ENCODE measurements around the gene MTFR1L.
A peak's percentile ranks its signal among the peaks of the same experiment; 100 is the strongest.

Gene MTFR1L

DNA sequence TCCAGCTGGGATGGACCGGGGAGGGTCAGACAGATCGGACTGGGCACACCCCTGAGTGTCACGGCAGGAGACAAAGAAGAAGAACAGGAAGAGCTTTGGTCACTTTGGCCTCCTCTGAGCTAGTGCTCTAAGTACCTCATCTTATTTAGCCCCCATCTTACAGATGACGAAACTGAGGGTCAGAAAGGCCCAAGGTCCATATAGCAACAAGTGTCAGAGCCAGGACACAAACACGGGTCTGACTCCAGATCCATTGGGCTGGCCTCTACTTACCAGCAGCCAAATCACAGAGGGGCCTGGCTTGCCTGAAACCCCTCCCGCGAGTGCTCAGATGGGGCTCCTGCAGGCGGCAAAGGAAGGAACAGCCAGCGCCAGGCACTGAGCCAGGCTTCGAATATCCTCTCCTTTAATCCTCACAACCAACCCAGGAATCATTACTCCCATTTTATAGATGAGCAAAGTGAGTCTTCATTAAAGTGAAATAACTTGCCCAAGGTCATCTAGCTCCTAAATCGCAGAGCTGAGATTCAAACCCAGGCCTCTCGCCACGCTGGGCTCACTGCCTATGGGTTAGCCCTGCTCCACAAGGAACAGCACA, 45.4 kb upstream of the MTFR1L start:
- no peaks in the 10 kb centered on the region for H4K20me1 ChIP-seq (ENCODE audit: insufficient read depth, low read length)
- peak overlapping the region; percentile 40 for H3K27ac ChIP-seq (ENCODE audit: low read depth, low read length, poor library complexity, severe bottlenecking)
- H3K27me3 ChIP-seq (ENCODE audit: insufficient read depth, low read length): peaks cover 7% of the 10 kb centered on the region; the same call in 1 of the 2 replicates
- H3K36me3 ChIP-seq (ENCODE audit: insufficient read depth, low read length): no peaks in the 10 kb centered on the region
- H3K9me2 ChIP-seq (ENCODE audit: low read depth, low read length): no peaks in the 10 kb centered on the region
- no peak overlapping the region for H3K9ac ChIP-seq (ENCODE audit: low read length)
- peaks cover 30% of the 10 kb centered on the region for H3K4me1 ChIP-seq (ENCODE audit: insufficient read depth, low read length, severe bottlenecking)
- H3K79me2 ChIP-seq (ENCODE audit: insufficient read depth, low read length): no peaks in the 10 kb centered on the region
- H3K4me3 ChIP-seq (ENCODE audit: low read depth, low read length, poor library complexity, severe bottlenecking): no peak overlapping the region
- 0 out of 2 replicates have a peak, but pooled peaks cover 5% of the 10 kb centered on the region for H3F3A ChIP-seq (ENCODE audit: insufficient read depth, low read length)
- H3K4me2 ChIP-seq (ENCODE audit: low read length): peak overlapping the region; percentile 33
- no peaks in the 10 kb centered on the region for H3K9me3 ChIP-seq (ENCODE audit: low read length)
- no peak overlapping the region for H2AFZ ChIP-seq (ENCODE audit: low read length)
- TF ChIP-seq, protein P1, sequence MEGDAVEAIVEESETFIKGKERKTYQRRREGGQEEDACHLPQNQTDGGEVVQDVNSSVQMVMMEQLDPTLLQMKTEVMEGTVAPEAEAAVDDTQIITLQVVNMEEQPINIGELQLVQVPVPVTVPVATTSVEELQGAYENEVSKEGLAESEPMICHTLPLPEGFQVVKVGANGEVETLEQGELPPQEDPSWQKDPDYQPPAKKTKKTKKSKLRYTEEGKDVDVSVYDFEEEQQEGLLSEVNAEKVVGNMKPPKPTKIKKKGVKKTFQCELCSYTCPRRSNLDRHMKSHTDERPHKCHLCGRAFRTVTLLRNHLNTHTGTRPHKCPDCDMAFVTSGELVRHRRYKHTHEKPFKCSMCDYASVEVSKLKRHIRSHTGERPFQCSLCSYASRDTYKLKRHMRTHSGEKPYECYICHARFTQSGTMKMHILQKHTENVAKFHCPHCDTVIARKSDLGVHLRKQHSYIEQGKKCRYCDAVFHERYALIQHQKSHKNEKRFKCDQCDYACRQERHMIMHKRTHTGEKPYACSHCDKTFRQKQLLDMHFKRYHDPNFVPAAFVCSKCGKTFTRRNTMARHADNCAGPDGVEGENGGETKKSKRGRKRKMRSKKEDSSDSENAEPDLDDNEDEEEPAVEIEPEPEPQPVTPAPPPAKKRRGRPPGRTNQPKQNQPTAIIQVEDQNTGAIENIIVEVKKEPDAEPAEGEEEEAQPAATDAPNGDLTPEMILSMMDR (IDR thresholded peaks at IDR 0.05; ENCODE audit: low read length): no peak
- TF ChIP-seq EZH2 (IDR thresholded peaks at IDR 0.05; ENCODE audit: borderline replicate concordance, low read length): no peak

DNA sequence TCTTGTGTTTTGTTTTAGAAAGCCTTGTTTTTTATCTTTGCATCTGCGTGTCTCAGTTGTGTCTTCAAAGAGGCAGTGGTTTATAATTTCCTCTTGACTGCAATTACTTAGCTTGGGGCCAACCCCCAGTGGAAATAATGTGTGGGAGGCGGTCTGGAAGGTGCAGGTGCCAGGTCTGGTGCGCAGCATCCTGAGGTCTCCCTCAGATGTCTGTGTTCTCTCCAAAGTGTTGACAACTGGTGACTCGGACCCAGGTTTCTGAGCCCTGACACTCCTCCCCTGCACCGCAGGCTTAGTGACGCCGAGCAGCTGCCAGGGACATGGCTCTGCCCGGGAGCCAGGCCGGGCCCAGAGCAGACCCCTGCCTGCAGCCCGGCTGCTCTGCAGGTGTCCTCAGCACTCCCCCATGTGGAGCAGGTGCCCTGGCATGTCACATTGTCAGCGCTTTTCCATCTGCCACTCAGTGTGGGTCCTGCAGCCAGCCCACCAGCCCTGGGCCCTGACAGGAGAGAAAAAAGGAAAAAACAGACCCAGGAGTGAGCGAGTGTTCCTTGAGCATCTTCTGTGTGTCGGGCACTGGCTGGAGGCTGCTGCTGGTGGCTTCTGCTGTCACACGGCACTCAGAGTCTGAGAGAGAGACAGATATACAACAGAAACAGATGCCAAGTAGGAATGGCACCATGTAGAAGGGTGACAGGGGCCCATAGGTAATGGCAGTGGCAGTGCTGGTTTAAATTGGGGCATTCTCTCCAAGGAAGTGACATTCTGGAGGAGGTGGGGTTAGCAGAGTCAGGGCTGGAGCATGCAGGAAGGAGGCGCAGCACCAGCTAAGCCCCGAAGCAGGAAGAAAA, 44.6 kb upstream of the MTFR1L start:
- Histone ChIP-seq H3K79me2 (ENCODE audit: insufficient read depth, low read length) (no peaks in the 10 kb centered on the region), H3K9me3 (ENCODE audit: low read length) (no peaks in the 10 kb centered on the region), H3K9ac (ENCODE audit: low read length) (no peak overlapping the region), H3F3A (ENCODE audit: insufficient read depth, low read length) (0 out of 2 replicates have a peak, but pooled peaks cover 5% of the 10 kb centered on the region), H4K20me1 (ENCODE audit: insufficient read depth, low read length) (no peaks in the 10 kb centered on the region), H3K9me2 (ENCODE audit: low read depth, low read length) (no peaks in the 10 kb centered on the region), H3K4me1 (ENCODE audit: insufficient read depth, low read length, severe bottlenecking) (peaks cover 30% of the 10 kb centered on the region), H2AFZ (ENCODE audit: low read length) (no peak overlapping the region), H3K4me2 (ENCODE audit: low read length) (peak overlapping the region; percentile 33; the same call in 1 of the 2 replicates), H3K27ac (ENCODE audit: low read depth, low read length, poor library complexity, severe bottlenecking) (peak overlapping the region; percentile 40), H3K36me3 (ENCODE audit: insufficient read depth, low read length) (no peaks in the 10 kb centered on the region), H3K27me3 (ENCODE audit: insufficient read depth, low read length) (peaks cover 7% of the 10 kb centered on the region; the same call in 1 of the 2 replicates), H3K4me3 (ENCODE audit: low read depth, low read length, poor library complexity, severe bottlenecking) (no peak overlapping the region)
- TF ChIP-seq EZH2 (IDR thresholded peaks at IDR 0.05; ENCODE audit: borderline replicate concordance, low read length): no peak
- TF ChIP-seq, protein P1 (IDR thresholded peaks at IDR 0.05; ENCODE audit: low read length): no peak

DNA sequence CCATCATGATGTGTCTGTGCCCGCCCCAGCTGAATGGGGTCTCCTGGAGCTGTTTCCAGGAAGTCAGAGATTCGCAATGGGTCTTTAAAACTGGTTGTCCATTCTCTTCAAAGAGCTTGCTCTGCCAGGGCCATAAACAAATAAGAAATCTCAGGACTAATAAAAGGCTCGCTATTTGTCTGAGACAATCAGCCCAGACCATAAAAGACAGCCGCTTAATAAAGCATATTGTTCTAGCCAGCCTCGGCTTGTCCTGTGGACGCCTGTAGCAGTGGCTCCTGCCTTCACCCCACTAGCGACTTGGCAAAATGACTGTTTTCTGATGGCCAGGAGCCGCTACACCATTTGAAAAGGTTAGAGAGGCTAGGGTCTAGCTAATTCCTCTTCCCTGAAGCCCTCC, 40.4 kb upstream of the MTFR1L start:
- Histone ChIP-seq H3K27me3 (ENCODE audit: insufficient read depth, low read length) (peaks cover 20% of the 10 kb centered on the region), H3K9me3 (ENCODE audit: low read length) (no peaks in the 10 kb centered on the region), H3K4me3 (ENCODE audit: low read depth, low read length, poor library complexity, severe bottlenecking) (no peak overlapping the region), H3K4me2 (ENCODE audit: low read length) (no peak overlapping the region), H3K4me1 (ENCODE audit: insufficient read depth, low read length, severe bottlenecking) (peaks cover 18% of the 10 kb centered on the region), H3K9ac (ENCODE audit: low read length) (no peak overlapping the region), H3K27ac (ENCODE audit: low read depth, low read length, poor library complexity, severe bottlenecking) (no peak overlapping the region), H3F3A (ENCODE audit: insufficient read depth, low read length) (0 out of 2 replicates have a peak, but pooled peaks cover 5% of the 10 kb centered on the region), H3K36me3 (ENCODE audit: insufficient read depth, low read length) (no peaks in the 10 kb centered on the region), H3K9me2 (ENCODE audit: low read depth, low read length) (no peaks in the 10 kb centered on the region), H3K79me2 (ENCODE audit: insufficient read depth, low read length) (no peaks in the 10 kb centered on the region), H2AFZ (ENCODE audit: low read length) (no peak overlapping the region), H4K20me1 (ENCODE audit: insufficient read depth, low read length) (no peaks in the 10 kb centered on the region)
- TF ChIP-seq EZH2 (IDR thresholded peaks at IDR 0.05; ENCODE audit: borderline replicate concordance, low read length): no peak
- TF ChIP-seq, protein P1 (IDR thresholded peaks at IDR 0.05; ENCODE audit: low read length): no peak
